Measurements from ENCODE around the gene STOX2. TPM values are rescaled to one million over a fixed set of nuclear protein-coding genes. Genes with fewer than 3 reads are reported as not detected.

Gene STOX2
- total RNA-seq, 1 donor from 2014 or later = 0.19 TPM

- H3K27me3 Mint-ChIP-seq (ENCODE audit: unreplicated experiment) = peaks cover 5% of the 10 kb centered on the region
- TF ChIP-seq, protein P1, sequence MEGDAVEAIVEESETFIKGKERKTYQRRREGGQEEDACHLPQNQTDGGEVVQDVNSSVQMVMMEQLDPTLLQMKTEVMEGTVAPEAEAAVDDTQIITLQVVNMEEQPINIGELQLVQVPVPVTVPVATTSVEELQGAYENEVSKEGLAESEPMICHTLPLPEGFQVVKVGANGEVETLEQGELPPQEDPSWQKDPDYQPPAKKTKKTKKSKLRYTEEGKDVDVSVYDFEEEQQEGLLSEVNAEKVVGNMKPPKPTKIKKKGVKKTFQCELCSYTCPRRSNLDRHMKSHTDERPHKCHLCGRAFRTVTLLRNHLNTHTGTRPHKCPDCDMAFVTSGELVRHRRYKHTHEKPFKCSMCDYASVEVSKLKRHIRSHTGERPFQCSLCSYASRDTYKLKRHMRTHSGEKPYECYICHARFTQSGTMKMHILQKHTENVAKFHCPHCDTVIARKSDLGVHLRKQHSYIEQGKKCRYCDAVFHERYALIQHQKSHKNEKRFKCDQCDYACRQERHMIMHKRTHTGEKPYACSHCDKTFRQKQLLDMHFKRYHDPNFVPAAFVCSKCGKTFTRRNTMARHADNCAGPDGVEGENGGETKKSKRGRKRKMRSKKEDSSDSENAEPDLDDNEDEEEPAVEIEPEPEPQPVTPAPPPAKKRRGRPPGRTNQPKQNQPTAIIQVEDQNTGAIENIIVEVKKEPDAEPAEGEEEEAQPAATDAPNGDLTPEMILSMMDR (IDR thresholded peaks at IDR 0.05) = no peak
- no peak overlapping the region for H3K4me3 Mint-ChIP-seq (ENCODE audit: unreplicated experiment)
- H3K9me3 Mint-ChIP-seq (ENCODE audit: unreplicated experiment) = peaks cover 6% of the 10 kb centered on the region
- no peaks in the 10 kb centered on the region for H3K4me1 Mint-ChIP-seq (ENCODE audit: unreplicated experiment)
- no peaks in the 10 kb centered on the region for H3K36me3 Mint-ChIP-seq (ENCODE audit: unreplicated experiment)
- DNase-seq (ENCODE audit: extremely low spot score, unreplicated experiment) = no peak
- no peak overlapping the region for H3K27ac Mint-ChIP-seq (ENCODE audit: unreplicated experiment)
Observed at GRCh38 chr4:183968502-183968901, 63.4 kb downstream of the STOX2 start.

GRCh38 chr4:183968931-183969330, 63.8 kb downstream of the STOX2 start:
- TF ChIP-seq, protein P1 (IDR thresholded peaks at IDR 0.05) = no peak
- DNase-seq (ENCODE audit: extremely low spot score, unreplicated experiment) = no peak
- no peaks in the 10 kb centered on the region for H3K4me1 Mint-ChIP-seq (ENCODE audit: unreplicated experiment)
- peaks cover 7% of the 10 kb centered on the region for H3K9me3 Mint-ChIP-seq (ENCODE audit: unreplicated experiment)
- no peak overlapping the region for H3K4me3 Mint-ChIP-seq (ENCODE audit: unreplicated experiment)
- H3K27ac Mint-ChIP-seq (ENCODE audit: unreplicated experiment) = no peak overlapping the region
- no peaks in the 10 kb centered on the region for H3K36me3 Mint-ChIP-seq (ENCODE audit: unreplicated experiment)
- H3K27me3 Mint-ChIP-seq (ENCODE audit: unreplicated experiment) = peaks cover 5% of the 10 kb centered on the region

DNA sequence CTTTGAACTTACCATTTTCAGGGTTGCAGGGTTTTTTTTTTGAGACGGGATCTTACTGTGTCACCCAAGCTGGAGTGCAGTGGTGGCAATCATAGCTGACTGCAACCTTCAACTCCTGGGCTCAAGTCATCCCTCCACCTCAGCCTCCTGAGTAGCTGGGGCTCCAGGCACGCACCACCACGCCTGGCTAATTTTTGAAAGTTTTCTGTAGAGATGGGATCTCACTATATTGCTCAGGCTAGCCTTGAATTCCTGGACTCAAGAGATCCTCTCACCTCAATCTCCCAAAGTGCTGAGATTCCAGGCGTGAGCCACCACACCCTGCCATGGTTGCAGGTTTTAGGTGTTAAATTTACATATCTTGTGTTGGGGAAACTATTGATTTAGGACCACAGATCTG, 64.5 kb downstream of the STOX2 start:
- TF ChIP-seq, protein P1 (IDR thresholded peaks at IDR 0.05) = no peak
- Mint-ChIP-seq H3K27ac (ENCODE audit: unreplicated experiment) (no peak overlapping the region), H3K27me3 (ENCODE audit: unreplicated experiment) (peaks cover 5% of the 10 kb centered on the region), H3K4me1 (ENCODE audit: unreplicated experiment) (no peaks in the 10 kb centered on the region), H3K9me3 (ENCODE audit: unreplicated experiment) (peaks cover 14% of the 10 kb centered on the region), H3K4me3 (ENCODE audit: unreplicated experiment) (no peak overlapping the region), H3K36me3 (ENCODE audit: unreplicated experiment) (peaks cover 2% of the 10 kb centered on the region)
- DNase-seq (ENCODE audit: extremely low spot score, unreplicated experiment) = no peak

GRCh38 chr4:183971929-183972490, 66.9 kb downstream of the STOX2 start:
- no peak for DNase-seq (ENCODE audit: extremely low spot score, unreplicated experiment)
- Mint-ChIP-seq H3K4me1 (ENCODE audit: unreplicated experiment) (no peaks in the 10 kb centered on the region), H3K9me3 (ENCODE audit: unreplicated experiment) (peaks cover 24% of the 10 kb centered on the region), H3K27ac (ENCODE audit: unreplicated experiment) (no peak overlapping the region), H3K27me3 (ENCODE audit: unreplicated experiment) (peaks cover 5% of the 10 kb centered on the region), H3K4me3 (ENCODE audit: unreplicated experiment) (no peak overlapping the region), H3K36me3 (ENCODE audit: unreplicated experiment) (peaks cover 2% of the 10 kb centered on the region)
- TF ChIP-seq, protein P1 (IDR thresholded peaks at IDR 0.05) = no peak

DNA sequence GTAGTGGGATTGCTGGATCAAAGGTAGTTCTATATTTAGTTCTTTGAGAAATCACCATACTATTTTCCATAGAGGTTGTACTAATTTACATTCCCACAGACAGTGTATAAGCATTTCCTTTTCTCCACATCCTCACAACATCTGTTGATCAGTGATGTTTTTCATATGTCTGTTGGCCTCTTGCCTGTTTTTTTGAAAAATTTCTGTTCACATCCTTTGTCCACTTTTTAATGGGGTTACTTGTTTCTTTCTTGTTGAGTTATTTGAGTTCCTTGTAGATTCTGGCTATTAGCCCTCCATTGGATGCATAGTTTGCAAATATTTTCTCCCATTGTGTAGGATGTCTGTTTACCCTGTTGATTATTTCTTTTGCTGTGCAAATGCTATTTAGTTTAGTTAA, 72.6 kb downstream of the STOX2 start:
- Mint-ChIP-seq H3K4me3 (ENCODE audit: unreplicated experiment) (no peak overlapping the region), H3K36me3 (ENCODE audit: unreplicated experiment) (peaks cover 2% of the 10 kb centered on the region), H3K4me1 (ENCODE audit: unreplicated experiment) (no peaks in the 10 kb centered on the region), H3K27me3 (ENCODE audit: unreplicated experiment) (peaks cover 2% of the 10 kb centered on the region), H3K9me3 (ENCODE audit: unreplicated experiment) (peaks cover 24% of the 10 kb centered on the region), H3K27ac (ENCODE audit: unreplicated experiment) (no peak overlapping the region)
- TF ChIP-seq, protein P1 (IDR thresholded peaks at IDR 0.05) = no peak
- no peak for DNase-seq (ENCODE audit: extremely low spot score, unreplicated experiment)
